GM19395 (cell line): ENCODE results near the gene SOX13.

ENCODE experiments used
- ATAC-seq: cut with Tn5 transposase; IDR thresholded peaks from one replicate; pipeline ENCODE4 v1.9.1; 2021; ENCODE audit warnings: mild to moderate bottlenecking, moderate library complexity; ENCODE audit not compliant: unreplicated experiment

SOX13 gene

DNA sequence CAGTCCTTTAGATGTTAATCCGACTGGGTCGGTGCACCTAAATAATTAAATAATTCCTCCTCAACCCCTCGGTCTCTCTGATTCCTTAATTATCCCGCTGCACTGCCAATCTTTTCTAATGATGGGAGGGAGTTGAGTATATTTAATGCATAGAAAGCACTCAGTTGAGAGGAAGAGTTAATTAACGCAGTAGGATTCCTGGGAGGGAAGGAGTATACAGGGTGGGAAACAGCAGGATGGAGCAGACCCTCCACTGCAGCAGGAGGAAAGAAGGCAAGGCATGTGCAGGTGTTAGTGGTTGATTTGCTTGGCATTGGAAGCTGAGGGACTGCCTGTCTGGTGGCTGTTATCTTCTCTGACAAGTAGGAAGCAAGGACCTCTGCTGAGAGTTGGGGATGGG lies 103.1 kb downstream of the SOX13 start:
- ATAC-seq, result no peak

GRCh38 chr1:204177133-204177532 lies 104.2 kb downstream of the SOX13 start:
- no peak for ATAC-seq
